ENCODE results near the gene TSHZ2. TPM values are rescaled to one million over a fixed set of nuclear protein-coding genes. Genes with fewer than 3 reads are reported as not detected.

TSHZ2 gene
- total RNA-seq, 1 experiment from 2014 or later: 0.05 TPM

- no peak for DNase-seq (ENCODE audit: low spot score)
Observed at GRCh38 chr20:53028337-53029007, 56.3 kb downstream of the TSHZ2 start.

- DNase-seq (ENCODE audit: low spot score): no peak
Observed at GRCh38 chr20:53030061-53030460, 57.9 kb downstream of the TSHZ2 start.

GRCh38 chr20:53032046-53032445 lies 59.9 kb downstream of the TSHZ2 start:
- DNase-seq (ENCODE audit: low spot score): no peak

- DNase-seq (ENCODE audit: low spot score): no peak
Observed at GRCh38 chr20:53032478-53032932, 60.3 kb downstream of the TSHZ2 start.

GRCh38 chr20:53033176-53033575 lies 61.0 kb downstream of the TSHZ2 start:
- no peak for DNase-seq (ENCODE audit: low spot score)

- no peak for DNase-seq (ENCODE audit: low spot score)
Observed at GRCh38 chr20:53034899-53035298, 62.7 kb downstream of the TSHZ2 start.

GRCh38 chr20:53036992-53037391 lies 64.8 kb downstream of the TSHZ2 start:
- DNase-seq (ENCODE audit: low spot score): no peak

GRCh38 chr20:53037621-53038020 lies 65.5 kb downstream of the TSHZ2 start:
- DNase-seq (ENCODE audit: low spot score): no peak

GRCh38 chr20:53038299-53038698 lies 66.1 kb downstream of the TSHZ2 start:
- no peak for DNase-seq (ENCODE audit: low spot score)

GRCh38 chr20:53040693-53041589 lies 68.8 kb downstream of the TSHZ2 start:
- DNase-seq (ENCODE audit: low spot score): no peak

GRCh38 chr20:53042521-53042920 lies 70.4 kb downstream of the TSHZ2 start:
- DNase-seq (ENCODE audit: low spot score): no peak

- DNase-seq (ENCODE audit: low spot score): no peak
Observed at GRCh38 chr20:53044296-53044695, 72.1 kb downstream of the TSHZ2 start.

GRCh38 chr20:53045941-53046340 lies 73.8 kb downstream of the TSHZ2 start:
- DNase-seq (ENCODE audit: low spot score): no peak

- no peak for DNase-seq (ENCODE audit: low spot score)
Observed at GRCh38 chr20:53047203-53047602, 75.0 kb downstream of the TSHZ2 start.

- DNase-seq (ENCODE audit: low spot score): no peak
Observed at GRCh38 chr20:53048387-53048786, 76.2 kb downstream of the TSHZ2 start.

GRCh38 chr20:53050338-53050737 lies 78.2 kb downstream of the TSHZ2 start:
- DNase-seq (ENCODE audit: low spot score): no peak

GRCh38 chr20:53052380-53052779 lies 80.2 kb downstream of the TSHZ2 start:
- DNase-seq (ENCODE audit: low spot score): no peak

- no peak for DNase-seq (ENCODE audit: low spot score)
Observed at GRCh38 chr20:53053595-53053994, 81.4 kb downstream of the TSHZ2 start.

- DNase-seq (ENCODE audit: low spot score): no peak
Observed at GRCh38 chr20:53055367-53056067, 83.4 kb downstream of the TSHZ2 start.

- DNase-seq (ENCODE audit: low spot score): no peak
Observed at GRCh38 chr20:53057579-53057978, 85.4 kb downstream of the TSHZ2 start.

- DNase-seq (ENCODE audit: low spot score): no peak
Observed at GRCh38 chr20:53059848-53060247, 87.7 kb downstream of the TSHZ2 start.

Measured in HT-29 (cell line).